Measurements from ENCODE around the gene IL19. TPM values are rescaled to one million over a fixed set of nuclear protein-coding genes. Genes with fewer than 3 reads are reported as not detected.

The IL19 gene
- total and polyA plus RNA-seq, 9 of the 15 experiments (the other 6 are each of a cell fraction or from before 2014, with no cell fraction given), result not detected

DNA sequence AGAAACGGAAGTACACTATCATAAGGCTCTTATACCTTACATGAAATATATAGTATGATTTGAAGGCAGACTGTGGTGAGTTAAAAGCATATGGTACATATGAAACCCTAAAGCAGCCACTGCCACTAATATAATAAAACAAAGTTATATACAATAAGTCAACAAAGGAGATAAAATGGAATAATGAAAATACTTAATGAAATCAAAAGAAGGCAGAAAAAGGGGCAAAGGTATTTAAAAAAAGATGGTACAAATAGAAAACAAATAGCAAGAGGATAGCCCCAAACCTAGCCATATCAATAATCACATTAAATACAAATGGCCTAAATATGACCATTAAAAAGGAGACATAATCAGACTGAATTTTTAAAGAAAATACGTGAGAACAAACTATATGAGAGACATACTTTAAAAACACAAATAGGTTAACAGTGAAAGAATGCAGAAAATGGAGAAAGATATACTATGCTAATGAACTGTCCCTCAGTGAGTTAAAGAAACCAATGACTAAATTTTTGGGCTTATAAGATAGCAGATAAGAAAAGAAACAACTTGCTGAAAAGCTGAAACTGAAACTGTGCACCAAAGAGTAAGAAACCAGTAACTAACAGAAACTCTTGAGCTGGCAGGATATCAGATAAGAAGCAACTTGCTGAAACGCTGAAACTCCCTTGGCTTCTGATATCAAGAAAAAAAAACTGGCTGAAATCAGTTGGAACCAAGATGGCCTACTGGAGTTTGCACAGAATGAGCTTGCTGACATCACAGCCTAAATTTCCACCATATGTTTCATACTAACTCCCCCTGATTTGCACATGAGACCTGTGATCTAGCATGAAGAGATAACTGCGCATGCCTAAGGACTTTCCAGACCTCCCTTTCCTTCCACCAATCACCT lies 46.1 kb downstream of the IL19 start (continued):
- TF ChIP-seq, protein P1, sequence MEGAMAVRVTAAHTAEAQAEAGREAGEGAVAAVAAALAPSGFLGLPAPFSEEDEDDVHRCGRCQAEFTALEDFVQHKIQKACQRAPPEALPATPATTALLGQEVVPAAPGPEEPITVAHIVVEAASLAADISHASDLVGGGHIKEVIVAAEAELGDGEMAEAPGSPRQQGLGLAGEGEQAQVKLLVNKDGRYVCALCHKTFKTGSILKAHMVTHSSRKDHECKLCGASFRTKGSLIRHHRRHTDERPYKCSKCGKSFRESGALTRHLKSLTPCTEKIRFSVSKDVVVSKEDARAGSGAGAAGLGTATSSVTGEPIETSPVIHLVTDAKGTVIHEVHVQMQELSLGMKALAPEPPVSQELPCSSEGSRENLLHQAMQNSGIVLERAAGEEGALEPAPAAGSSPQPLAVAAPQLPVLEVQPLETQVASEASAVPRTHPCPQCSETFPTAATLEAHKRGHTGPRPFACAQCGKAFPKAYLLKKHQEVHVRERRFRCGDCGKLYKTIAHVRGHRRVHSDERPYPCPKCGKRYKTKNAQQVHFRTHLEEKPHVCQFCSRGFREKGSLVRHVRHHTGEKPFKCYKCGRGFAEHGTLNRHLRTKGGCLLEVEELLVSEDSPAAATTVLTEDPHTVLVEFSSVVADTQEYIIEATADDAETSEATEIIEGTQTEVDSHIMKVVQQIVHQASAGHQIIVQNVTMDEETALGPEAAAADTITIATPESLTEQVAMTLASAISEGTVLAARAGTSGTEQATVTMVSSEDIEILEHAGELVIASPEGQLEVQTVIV (CRISPR knock-in tag; IDR thresholded peaks at IDR 0.05; ENCODE audit: borderline replicate concordance), result no peak
- TF ChIP-seq SMARCA4 (IDR thresholded peaks at IDR 0.05), result peak; percentile 87
- TF ChIP-seq, protein P2, sequence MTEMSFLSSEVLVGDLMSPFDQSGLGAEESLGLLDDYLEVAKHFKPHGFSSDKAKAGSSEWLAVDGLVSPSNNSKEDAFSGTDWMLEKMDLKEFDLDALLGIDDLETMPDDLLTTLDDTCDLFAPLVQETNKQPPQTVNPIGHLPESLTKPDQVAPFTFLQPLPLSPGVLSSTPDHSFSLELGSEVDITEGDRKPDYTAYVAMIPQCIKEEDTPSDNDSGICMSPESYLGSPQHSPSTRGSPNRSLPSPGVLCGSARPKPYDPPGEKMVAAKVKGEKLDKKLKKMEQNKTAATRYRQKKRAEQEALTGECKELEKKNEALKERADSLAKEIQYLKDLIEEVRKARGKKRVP (CRISPR knock-in tag; IDR thresholded peaks at IDR 0.05), result 0 out of 2 replicates have a peak, but pooled peaks have one; percentile 31
- no peak for TF ChIP-seq ZFX (CRISPR knock-in tag; IDR thresholded peaks at IDR 0.05)
- TF ChIP-seq, protein P3, sequence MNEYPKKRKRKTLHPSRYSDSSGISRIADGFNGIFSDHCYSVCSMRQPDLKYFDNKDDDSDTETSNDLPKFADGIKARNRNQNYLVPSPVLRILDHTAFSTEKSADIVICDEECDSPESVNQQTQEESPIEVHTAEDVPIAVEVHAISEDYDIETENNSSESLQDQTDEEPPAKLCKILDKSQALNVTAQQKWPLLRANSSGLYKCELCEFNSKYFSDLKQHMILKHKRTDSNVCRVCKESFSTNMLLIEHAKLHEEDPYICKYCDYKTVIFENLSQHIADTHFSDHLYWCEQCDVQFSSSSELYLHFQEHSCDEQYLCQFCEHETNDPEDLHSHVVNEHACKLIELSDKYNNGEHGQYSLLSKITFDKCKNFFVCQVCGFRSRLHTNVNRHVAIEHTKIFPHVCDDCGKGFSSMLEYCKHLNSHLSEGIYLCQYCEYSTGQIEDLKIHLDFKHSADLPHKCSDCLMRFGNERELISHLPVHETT (CRISPR knock-in tag; conservative IDR thresholded peaks at IDR 0.05 in 1 of 2, IDR thresholded peaks at IDR 0.05 in 1 of 2), result no peak
- TF ChIP-seq MAFF (IDR thresholded peaks at IDR 0.05; ENCODE audit: low read length), result peak; percentile 30; the same call in 1 of the 2 replicates
- peak; percentile 71 for TF ChIP-seq ADNP (tag; IDR thresholded peaks at IDR 0.05)
- peak; percentile 57; the same call in 1 of the 2 replicates for TF ChIP-seq TEAD4 (IDR thresholded peaks at IDR 0.05; ENCODE audit: low read length)
- TF ChIP-seq TEAD4 (CRISPR knock-in tag; IDR thresholded peaks at IDR 0.05; ENCODE audit: borderline replicate concordance), result no peak
- TF ChIP-seq, protein P4, sequence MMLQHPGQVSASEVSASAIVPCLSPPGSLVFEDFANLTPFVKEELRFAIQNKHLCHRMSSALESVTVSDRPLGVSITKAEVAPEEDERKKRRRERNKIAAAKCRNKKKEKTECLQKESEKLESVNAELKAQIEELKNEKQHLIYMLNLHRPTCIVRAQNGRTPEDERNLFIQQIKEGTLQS (IDR thresholded peaks at IDR 0.05), result peak; percentile 41; the same call in 1 of the 2 replicates
- TF ChIP-seq, protein P4 (CRISPR knock-in tag; conservative IDR thresholded peaks at IDR 0.05), result no peak
- no peak; the same call in 1 of the 2 replicates for TF ChIP-seq CREB1 (IDR thresholded peaks at IDR 0.05)
- peak; percentile 34; the same call in 1 of the 2 replicates for TF ChIP-seq CREB1 (CRISPR knock-in tag; IDR thresholded peaks at IDR 0.05)
- peak; percentile 30; the same call in 1 of the 2 replicates for TF ChIP-seq GATAD2B (IDR thresholded peaks at IDR 0.05; ENCODE audit: borderline replicate concordance)
- TF ChIP-seq, protein P5, sequence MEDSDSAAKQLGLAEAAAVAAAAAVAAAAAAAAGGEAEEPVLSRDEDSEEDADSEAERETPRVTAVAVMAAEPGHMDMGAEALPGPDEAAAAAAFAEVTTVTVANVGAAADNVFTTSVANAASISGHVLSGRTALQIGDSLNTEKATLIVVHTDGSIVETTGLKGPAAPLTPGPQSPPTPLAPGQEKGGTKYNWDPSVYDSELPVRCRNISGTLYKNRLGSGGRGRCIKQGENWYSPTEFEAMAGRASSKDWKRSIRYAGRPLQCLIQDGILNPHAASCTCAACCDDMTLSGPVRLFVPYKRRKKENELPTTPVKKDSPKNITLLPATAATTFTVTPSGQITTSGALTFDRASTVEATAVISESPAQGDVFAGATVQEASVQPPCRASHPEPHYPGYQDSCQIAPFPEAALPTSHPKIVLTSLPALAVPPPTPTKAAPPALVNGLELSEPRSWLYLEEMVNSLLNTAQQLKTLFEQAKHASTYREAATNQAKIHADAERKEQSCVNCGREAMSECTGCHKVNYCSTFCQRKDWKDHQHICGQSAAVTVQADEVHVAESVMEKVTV (CRISPR knock-in tag; IDR thresholded peaks at IDR 0.05), result no peak
- peak; percentile 71; the same call in 1 of the 2 replicates for TF ChIP-seq ZNF589 (CRISPR knock-in tag; IDR thresholded peaks at IDR 0.05; ENCODE audit: low read depth)
- TF ChIP-seq EP300 (IDR thresholded peaks at IDR 0.05; ENCODE audit: low read length), result peak; percentile 77
- TF ChIP-seq GTF2E2 (tag; IDR thresholded peaks at IDR 0.05), result no peak
- no peak for TF ChIP-seq ZNF146 (CRISPR knock-in tag; IDR thresholded peaks at IDR 0.05; ENCODE audit: unreplicated experiment)

Data from K562 (cell line).